Prostate gland (tissue), 2 donors: ENCODE results near the gene CCDC188.

Experiments
- CTCF ChIP-seq, 4 experiments: fragments of 200-600 bp in 2 of 4; fragments of 450-650 bp in 2 of 4; sonication (generic) in 2 of 4; IDR thresholded peaks; 1 replicate in 3 of 4; 2 replicates in 1 of 4; pipeline ENCODE4 v1.5.1; 2016 to 2019; ENCODE audit warnings: antibody characterized with exemption in 4 of 4, mild to moderate bottlenecking in 2 of 4, moderate library complexity in 2 of 4
- POLR2A ChIP-seq: fragments of 450-650 bp; IDR thresholded peaks from one replicate; pipeline ENCODE4 v1.6.1; 2016; ENCODE audit warnings: antibody characterized with exemption, mild to moderate bottlenecking
- POLR2AphosphoS5 ChIP-seq: sonication (generic); formaldehyde crosslinking; IDR thresholded peaks from one replicate; pipeline ENCODE4 v1.6.1; 2017; ENCODE audit warnings: antibody characterized with exemption

GRCh38 chr22:20127869-20128618, 22.8 kb downstream of the CCDC188 start:
- TF ChIP-seq POLR2AphosphoS5: no peak
- TF ChIP-seq POLR2A: no peak
- TF ChIP-seq CTCF (IDR thresholded peaks at IDR 0.05): no peak
